OCI-LY7 (cell line): ENCODE results near the gene DENND5B. TPM values are rescaled to one million over a fixed set of nuclear protein-coding genes. Genes with fewer than 3 reads are reported as not detected.

Experiments used
- BruUV-seq: library from RNA; stranded (reverse); fragments of 400-500 nt; replicated peaks from 2 replicates; lab custom pipeline; 2021; lab: Mats Ljungman, UMichigan
- CTCF ChIA-PET: fragments of 300-600 bp; sonication (Branson Sonifier 250); formaldehyde crosslinking; loops from one replicate; lab custom pipeline; 2022; ENCODE audit warnings: antibody characterized with exemption; ENCODE audit not compliant: unreplicated experiment; lab: Charles Lee
- POLR2A ChIA-PET: fragments of 300-600 bp; sonication (Branson Sonifier 250); formaldehyde crosslinking; loops from one replicate; lab custom pipeline; 2022; ENCODE audit warnings: antibody characterized with exemption; lab: Charles Lee
- DNase-seq: peaks from one replicate; pipeline ENCODE4 v3.0.0-alpha.2; 2015; ENCODE audit warnings: low spot score
- H2AFZ ChIP-seq: fragments of 200-600 bp; sonication (generic), shearing (Covaris generic); 2 replicates; pipeline ENCODE4 v1.6.1; 2014; ENCODE audit warnings: mild to moderate bottlenecking, antibody characterized with exemption, low read length, moderate library complexity
- H3K27ac ChIP-seq: fragments of 200-600 bp; sonication (generic); 2 replicates; pipeline ENCODE4 v1.5.1; 2014; ENCODE audit warnings: mixed run types, low read depth, mild to moderate bottlenecking, moderate library complexity, low read length, inconsistent platforms; ENCODE audit not compliant: poor library complexity, severe bottlenecking
- H3K36me3 ChIP-seq: fragments of 200-600 bp; sonication (generic); 2 replicates; pipeline ENCODE4 v1.6.1; 2014; ENCODE audit warnings: mild to moderate bottlenecking, antibody characterized with exemption, low read length, moderate library complexity, mixed read lengths; ENCODE audit not compliant: insufficient read depth
- H3K4me1 ChIP-seq: fragments of 200-600 bp; sonication (generic); 2 replicates; pipeline ENCODE4 v1.5.1; 2014; ENCODE audit warnings: mild to moderate bottlenecking, low read length; ENCODE audit not compliant: insufficient read depth, poor library complexity, severe bottlenecking
- H3K4me2 ChIP-seq: fragments of 200-600 bp; sonication (generic); 2 replicates; pipeline ENCODE4 v1.6.1; 2014; ENCODE audit warnings: mild to moderate bottlenecking, low read length
- H3K4me3 ChIP-seq: fragments of 200-600 bp; sonication (generic); 2 replicates; pipeline ENCODE4 v1.5.1; 2014; ENCODE audit warnings: mild to moderate bottlenecking, low read depth, low read length; ENCODE audit not compliant: poor library complexity, severe bottlenecking
- H3K79me2 ChIP-seq: fragments of 200-600 bp; sonication (generic); 2 replicates; pipeline ENCODE4 v1.6.1; 2016; ENCODE audit warnings: low read depth, mild to moderate bottlenecking, low read length, moderate library complexity, mixed read lengths; ENCODE audit not compliant: insufficient read depth
- H3K9me2 ChIP-seq: fragments of 200-600 bp; sonication (generic); 2 replicates; pipeline ENCODE4 v1.6.1; 2016; ENCODE audit warnings: mild to moderate bottlenecking, low read length, mixed read lengths; ENCODE audit not compliant: insufficient read depth
- H3K9me3 ChIP-seq: fragments of 200-600 bp; sonication (generic); 2 replicates; pipeline ENCODE4 v1.6.1; 2014; ENCODE audit warnings: mild to moderate bottlenecking, mixed run types, low read length, mixed read lengths
- H4K20me1 ChIP-seq: fragments of 200-600 bp; sonication (generic); 2 replicates; pipeline ENCODE4 v1.6.1; 2014; ENCODE audit warnings: mild to moderate bottlenecking, antibody characterized with exemption, low read length, moderate library complexity, mixed read lengths; ENCODE audit not compliant: insufficient read depth
- CTCF ChIP-seq: fragments of 200-600 bp; sonication (generic); conservative IDR thresholded peaks from 2 replicates; pipeline ENCODE4 v1.5.1; 2014; ENCODE audit warnings: mild to moderate bottlenecking, antibody characterized with exemption, low read length, moderate library complexity, mixed read lengths
- EZH2phosphoT487 ChIP-seq: fragments of 200-600 bp; sonication (generic); IDR thresholded peaks from 2 replicates; pipeline ENCODE4 v1.6.1; 2018; ENCODE audit warnings: low read depth, borderline replicate concordance, mild to moderate bottlenecking, mixed run types, antibody characterized with exemption, low read length, moderate library complexity, mixed read lengths
- intact Hi-C: fragments of 100-400 bp; cut with micrococcal nuclease; formaldehyde crosslinking; loops from one replicate; pipeline ENCODE4 v1.10.0; 2022; ENCODE audit not compliant: unreplicated experiment
- total RNA-seq, 2 experiments: library from RNA; depleted of rRNA in 1 of 2; stranded (reverse); fragments of >200 nt in 1 of 2; shearing (Covaris generic) in 1 of 2; gene quantifications; 2 replicates each; pipeline ENCODE4 v1.2.3, GENCODE V29; 2014 to 2022

Gene DENND5B
- total RNA-seq, 2 experiments from 2014 or later = 23.1 to 38.9 TPM

GRCh38 chr12:31597066-31597465 is 6.1 kb upstream of the DENND5B start:
- Histone ChIP-seq H3K9me2 (no peaks in the 10 kb centered on the region), H4K20me1 (no peaks in the 10 kb centered on the region), H3K79me2 (no peaks in the 10 kb centered on the region), H3K9me3 (no peaks in the 10 kb centered on the region), H3K36me3 (no peaks in the 10 kb centered on the region), H3K27ac (no peak overlapping the region), H2AFZ (no peak overlapping the region), H3K4me3 (no peak overlapping the region), H3K4me1 (peaks cover 39% of the 10 kb centered on the region), H3K4me2 (no peak overlapping the region)
- DNase-seq = no peak
- no peak for TF ChIP-seq CTCF
- TF ChIP-seq EZH2phosphoT487 = no peak
- no TSS peak for BruUV-seq
- POLR2A ChIA-PET = interaction anchor here (0.6 to 2.0 kb wide), 6 partner anchors 10 to 227 kb away, joined by 3 to 13 read pairs (median 4); no protein-coding TSS in a partner anchor
- intact Hi-C loops = no loop called here
- CTCF ChIA-PET = interaction anchor here (1.0 kb wide), 1 partner anchor 193 kb away, joined by 3 read pairs; no protein-coding TSS in a partner anchor

- Histone ChIP-seq H2AFZ (no peak overlapping the region), H3K4me1 (peaks cover 25% of the 10 kb centered on the region), H4K20me1 (no peaks in the 10 kb centered on the region), H3K9me3 (no peaks in the 10 kb centered on the region), H3K27ac (no peak overlapping the region), H3K79me2 (peaks cover 7% of the 10 kb centered on the region; the same call in 1 of the 2 replicates), H3K4me3 (no peak overlapping the region), H3K36me3 (no peaks in the 10 kb centered on the region), H3K9me2 (no peaks in the 10 kb centered on the region), H3K4me2 (no peak overlapping the region)
- no TSS peak for BruUV-seq
- no peak for DNase-seq
- CTCF ChIA-PET = no interaction called here
- POLR2A ChIA-PET = interaction anchor here (0.5 to 2.5 kb wide), 4 partner anchors 10 to 76 kb away, joined by 3 to 10 read pairs (median 4); no protein-coding TSS in a partner anchor
- TF ChIP-seq CTCF (no peak), EZH2phosphoT487 (no peak)
- intact Hi-C loops = no loop called here
Measured at GRCh38 chr12:31594681-31595080, 3.7 kb upstream of the DENND5B start.

- H3K9me3 ChIP-seq = peaks cover 6% of the 10 kb centered on the region; the same call in 1 of the 2 replicates
- H3K79me2 ChIP-seq = peaks cover 40% of the 10 kb centered on the region
- no peaks in the 10 kb centered on the region for H4K20me1 ChIP-seq
- TF ChIP-seq CTCF (no peak), EZH2phosphoT487 (no peak)
- H3K9me2 ChIP-seq = no peaks in the 10 kb centered on the region
- H3K36me3 ChIP-seq = peaks cover 23% of the 10 kb centered on the region
- CTCF ChIA-PET = no interaction called here
- peak; percentile 59 for DNase-seq
- H3K4me2 ChIP-seq = peak overlapping the region; percentile 91
- intact Hi-C loops = no loop called here
- H2AFZ ChIP-seq = peak overlapping the region; percentile 81; the same call in 1 of the 2 replicates
- peak overlapping the region; percentile 70 for H3K27ac ChIP-seq
- POLR2A ChIA-PET = interaction anchor here (1.0 to 1.8 kb wide), 3 partner anchors 11 to 268 kb away, joined by 3 to 4 read pairs (median 3); no protein-coding TSS in a partner anchor
- TSS peak; percentile 64 for BruUV-seq
- H3K4me3 ChIP-seq = peak overlapping the region; percentile 89
- peaks cover 41% of the 10 kb centered on the region for H3K4me1 ChIP-seq
Measured at GRCh38 chr12:31591380-31591901, 505 bp upstream of the DENND5B start.
